ENCODE results near the gene IGF2BP3. TPM values are rescaled to one million over a fixed set of nuclear protein-coding genes. Genes with fewer than 3 reads are reported as not detected.
A peak's percentile ranks its signal among the peaks of the same experiment; 100 is the strongest.

Gene IGF2BP3
- total RNA-seq, 1 experiment from 2014 or later: 111 TPM

DNA sequence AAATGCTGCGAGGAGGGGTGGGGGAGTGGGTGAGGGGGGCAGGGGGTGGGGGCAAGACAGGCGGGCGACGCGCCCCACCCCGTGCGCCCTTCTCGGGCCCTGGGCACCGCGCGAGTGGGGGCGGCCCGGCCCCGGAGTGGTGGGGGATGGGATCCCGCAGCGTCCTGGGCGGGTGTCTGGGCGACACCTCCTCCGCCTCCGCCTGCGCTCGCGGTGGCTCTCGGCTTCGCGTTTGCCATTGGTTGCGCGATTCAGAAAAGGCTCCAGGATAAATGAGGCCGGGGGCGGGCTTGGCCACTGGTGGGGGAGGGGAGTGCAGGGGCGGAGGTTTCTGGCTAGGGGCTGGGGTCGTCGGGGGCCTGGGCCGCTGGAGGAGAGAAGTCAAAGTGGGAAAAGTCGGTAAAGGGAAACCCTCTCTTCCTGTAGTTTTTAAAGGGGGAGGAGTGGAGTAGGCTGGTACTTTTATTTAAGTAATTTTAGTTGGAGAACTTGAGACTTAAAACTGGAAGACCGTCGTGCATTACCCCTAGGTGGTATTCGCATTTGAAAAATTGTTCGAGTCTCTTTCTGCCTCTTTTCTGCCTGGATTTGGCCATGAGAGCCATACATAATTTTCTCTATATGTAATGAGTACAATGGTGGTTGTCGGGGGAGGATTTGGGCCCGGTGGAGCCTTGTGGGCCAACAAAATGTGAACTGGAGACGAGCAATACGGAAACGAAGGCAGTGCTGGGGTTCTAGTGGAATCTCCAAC is 992 bp upstream of the IGF2BP3 start:
- CTCF ChIA-PET: interaction anchor here (0.7 kb wide), 1 partner anchor 97 kb away, joined by 4 read pairs; no protein-coding TSS in a partner anchor
- intact Hi-C loops (cut with micrococcal nuclease; ENCODE audit: unreplicated experiment): no loop called here
- TF ChIP-seq, protein P1, sequence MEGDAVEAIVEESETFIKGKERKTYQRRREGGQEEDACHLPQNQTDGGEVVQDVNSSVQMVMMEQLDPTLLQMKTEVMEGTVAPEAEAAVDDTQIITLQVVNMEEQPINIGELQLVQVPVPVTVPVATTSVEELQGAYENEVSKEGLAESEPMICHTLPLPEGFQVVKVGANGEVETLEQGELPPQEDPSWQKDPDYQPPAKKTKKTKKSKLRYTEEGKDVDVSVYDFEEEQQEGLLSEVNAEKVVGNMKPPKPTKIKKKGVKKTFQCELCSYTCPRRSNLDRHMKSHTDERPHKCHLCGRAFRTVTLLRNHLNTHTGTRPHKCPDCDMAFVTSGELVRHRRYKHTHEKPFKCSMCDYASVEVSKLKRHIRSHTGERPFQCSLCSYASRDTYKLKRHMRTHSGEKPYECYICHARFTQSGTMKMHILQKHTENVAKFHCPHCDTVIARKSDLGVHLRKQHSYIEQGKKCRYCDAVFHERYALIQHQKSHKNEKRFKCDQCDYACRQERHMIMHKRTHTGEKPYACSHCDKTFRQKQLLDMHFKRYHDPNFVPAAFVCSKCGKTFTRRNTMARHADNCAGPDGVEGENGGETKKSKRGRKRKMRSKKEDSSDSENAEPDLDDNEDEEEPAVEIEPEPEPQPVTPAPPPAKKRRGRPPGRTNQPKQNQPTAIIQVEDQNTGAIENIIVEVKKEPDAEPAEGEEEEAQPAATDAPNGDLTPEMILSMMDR (IDR thresholded peaks at IDR 0.05; ENCODE audit: unreplicated experiment): no peak
- peak overlapping the region; percentile 67 for H3K27ac Mint-ChIP-seq (ENCODE audit: unreplicated experiment)
- BruUV-seq (replicated peaks): TSS peak; percentile 57
- H3K27me3 Mint-ChIP-seq (ENCODE audit: unreplicated experiment): no peaks in the 10 kb centered on the region
- H3K36me3 Mint-ChIP-seq (ENCODE audit: insufficient read depth, unreplicated experiment): peaks cover 82% of the 10 kb centered on the region
- H3K4me1 Mint-ChIP-seq (ENCODE audit: low read depth, unreplicated experiment): peaks cover 16% of the 10 kb centered on the region
- H3K9me3 Mint-ChIP-seq (ENCODE audit: low read depth, unreplicated experiment): no peaks in the 10 kb centered on the region
- H3K4me3 Mint-ChIP-seq (ENCODE audit: low read depth, unreplicated experiment): peak overlapping the region; percentile 86
- DNase-seq: peak; percentile 97

DNA sequence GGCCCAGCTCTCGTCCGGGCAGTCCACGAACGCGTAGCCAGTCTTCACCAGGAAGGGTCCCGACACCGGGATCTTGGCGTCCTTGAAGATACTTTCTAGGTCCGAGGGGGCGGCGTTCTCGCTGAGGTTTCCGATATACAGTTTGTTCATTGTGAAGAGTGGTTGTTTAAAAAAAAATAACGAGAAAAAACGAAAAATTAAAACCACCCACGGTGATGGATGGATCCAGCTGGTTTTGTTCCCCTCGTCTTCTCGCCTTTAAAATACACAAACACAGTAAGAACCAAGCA is 385 bp downstream of the IGF2BP3 start:
- CTCF ChIA-PET: interaction anchor here (1.2 to 1.3 kb wide), 2 partner anchors 112 to 197 kb away, joined by 4 to 5 read pairs; no protein-coding TSS in a partner anchor
- intact Hi-C loops (cut with micrococcal nuclease; ENCODE audit: unreplicated experiment): no loop called here
- Mint-ChIP-seq H3K4me3 (ENCODE audit: low read depth, unreplicated experiment) (peak overlapping the region; percentile 86), H3K9me3 (ENCODE audit: low read depth, unreplicated experiment) (no peaks in the 10 kb centered on the region), H3K36me3 (ENCODE audit: insufficient read depth, unreplicated experiment) (peaks cover 88% of the 10 kb centered on the region), H3K27me3 (ENCODE audit: unreplicated experiment) (no peaks in the 10 kb centered on the region), H3K27ac (ENCODE audit: unreplicated experiment) (peak overlapping the region; percentile 67), H3K4me1 (ENCODE audit: low read depth, unreplicated experiment) (peaks cover 26% of the 10 kb centered on the region)
- TSS peak; percentile 67 for BruUV-seq (replicated peaks)
- DNase-seq: no peak
- TF ChIP-seq, protein P1 (IDR thresholded peaks at IDR 0.05; ENCODE audit: unreplicated experiment): no peak

DNA sequence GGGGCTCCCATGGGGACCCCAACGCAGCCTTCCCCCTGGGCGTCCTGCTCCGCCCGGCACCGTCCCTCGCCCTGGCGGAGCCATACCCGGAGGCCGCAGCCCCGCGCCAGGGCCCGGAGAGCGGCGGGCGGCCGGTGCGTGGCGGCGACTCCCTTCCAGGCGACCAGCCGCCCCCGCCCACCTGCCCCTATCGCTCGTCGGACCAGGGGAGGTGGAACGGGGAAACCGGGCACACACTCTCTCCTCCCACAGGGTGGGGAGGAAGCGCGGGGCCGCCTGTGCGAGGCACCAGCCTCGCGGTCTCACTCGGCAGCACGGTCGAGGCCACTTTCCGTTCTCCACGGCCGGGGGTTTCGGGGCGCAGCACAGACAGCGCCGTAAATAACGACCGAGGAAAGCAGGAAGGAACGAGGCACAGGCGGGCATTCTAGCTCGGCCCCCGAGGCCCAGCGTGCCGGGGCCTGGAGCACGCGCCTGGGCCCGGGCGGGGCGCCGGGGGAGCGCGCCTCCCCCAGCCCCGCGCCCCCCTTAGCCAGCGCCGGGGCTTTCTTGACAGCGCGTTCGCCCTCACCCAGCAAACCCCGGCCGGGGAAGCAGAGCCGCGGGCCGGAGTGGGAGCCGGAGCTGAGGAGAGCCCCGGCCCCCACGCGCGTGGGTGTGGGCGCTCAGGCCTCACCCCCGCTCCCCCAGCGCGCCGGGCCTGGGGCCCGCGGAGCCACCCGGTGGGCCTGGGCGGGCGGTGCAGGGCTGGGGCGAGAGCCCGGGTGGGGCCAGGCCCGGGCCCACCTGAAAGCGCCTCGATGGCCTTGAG is 936 bp downstream of the IGF2BP3 start:
- TF ChIP-seq, protein P1 (IDR thresholded peaks at IDR 0.05; ENCODE audit: unreplicated experiment): no peak
- Mint-ChIP-seq H3K9me3 (ENCODE audit: low read depth, unreplicated experiment) (no peaks in the 10 kb centered on the region), H3K4me1 (ENCODE audit: low read depth, unreplicated experiment) (peaks cover 31% of the 10 kb centered on the region), H3K4me3 (ENCODE audit: low read depth, unreplicated experiment) (peak overlapping the region; percentile 86), H3K36me3 (ENCODE audit: insufficient read depth, unreplicated experiment) (peaks cover 85% of the 10 kb centered on the region), H3K27me3 (ENCODE audit: unreplicated experiment) (no peaks in the 10 kb centered on the region), H3K27ac (ENCODE audit: unreplicated experiment) (peak overlapping the region; percentile 80)
- no TSS peak for BruUV-seq (replicated peaks)
- intact Hi-C loops (cut with micrococcal nuclease; ENCODE audit: unreplicated experiment): no loop called here
- DNase-seq: peak; percentile 50
- CTCF ChIA-PET: interaction anchor here (1.2 to 1.3 kb wide), 2 partner anchors 111 to 196 kb away, joined by 4 to 5 read pairs; no protein-coding TSS in a partner anchor

DNA sequence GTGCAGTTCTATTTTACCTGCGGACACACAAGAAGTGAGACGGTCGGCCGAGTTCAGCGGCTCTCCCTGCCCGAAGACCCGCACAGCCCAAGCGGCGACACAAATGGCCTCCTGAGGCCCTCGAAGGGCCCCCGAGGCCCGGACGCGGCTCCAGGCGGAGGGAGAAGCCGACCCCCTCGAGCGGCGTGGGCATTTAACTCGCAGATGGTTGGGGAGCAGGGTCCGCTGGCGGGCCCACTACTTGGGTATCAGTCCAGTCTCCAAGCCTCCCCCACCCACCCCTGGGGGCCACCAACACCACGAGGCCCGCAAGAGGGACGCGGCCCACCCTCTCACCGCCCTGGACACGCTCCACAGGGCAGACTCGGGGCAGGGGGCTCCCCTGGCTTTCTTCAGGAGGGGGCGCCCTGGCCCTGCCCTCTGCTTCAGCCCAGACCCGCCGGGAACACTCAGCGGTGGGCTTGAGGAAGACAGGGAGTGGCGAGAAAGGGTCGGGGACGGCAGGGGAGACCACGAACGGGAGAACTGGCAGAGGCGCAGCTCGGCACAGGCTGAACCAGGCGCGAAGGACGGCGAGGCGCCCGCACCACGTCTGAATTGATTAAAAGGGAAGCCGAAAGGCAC is 1.7 kb downstream of the IGF2BP3 start:
- CTCF ChIA-PET: no interaction called here
- BruUV-seq (replicated peaks): no TSS peak
- TF ChIP-seq, protein P1 (IDR thresholded peaks at IDR 0.05; ENCODE audit: unreplicated experiment): no peak
- peaks cover 79% of the 10 kb centered on the region for H3K36me3 Mint-ChIP-seq (ENCODE audit: insufficient read depth, unreplicated experiment)
- H3K4me3 Mint-ChIP-seq (ENCODE audit: low read depth, unreplicated experiment): peak overlapping the region; percentile 86
- H3K27me3 Mint-ChIP-seq (ENCODE audit: unreplicated experiment): no peaks in the 10 kb centered on the region
- H3K4me1 Mint-ChIP-seq (ENCODE audit: low read depth, unreplicated experiment): peaks cover 37% of the 10 kb centered on the region
- DNase-seq: peak; percentile 42
- intact Hi-C loops (cut with micrococcal nuclease; ENCODE audit: unreplicated experiment): no loop called here
- no peaks in the 10 kb centered on the region for H3K9me3 Mint-ChIP-seq (ENCODE audit: low read depth, unreplicated experiment)
- H3K27ac Mint-ChIP-seq (ENCODE audit: unreplicated experiment): peak overlapping the region; percentile 80

All from Calu3 (cell line).